SK-N-SH treated with all-trans-retinoic acid at 6 μM for 48 hours (cell line): ENCODE results near the gene VTI1A.

Experiments
- ARNTL ChIP-seq: fragments of 450-650 bp; formaldehyde crosslinking; IDR thresholded peaks from 2 replicates; pipeline ENCODE4 v1.5.0; 2020; ENCODE audit warnings: low read depth, mild to moderate bottlenecking, moderate library complexity, borderline replicate concordance
- CREB5 ChIP-seq: fragments of 250-450 bp; sonication (Bioruptor Pico); IDR thresholded peaks from 2 replicates; pipeline ENCODE4 v1.5.1; 2020; ENCODE audit warnings: low read depth, mild to moderate bottlenecking, moderate library complexity
- CSDC2 ChIP-seq: fragments of 250-450 bp; sonication (Bioruptor Pico); IDR thresholded peaks from 2 replicates; pipeline ENCODE4 v1.5.0; 2020; ENCODE audit warnings: mild to moderate bottlenecking, moderate library complexity
- ESRRG ChIP-seq: fragments of 250-450 bp; sonication (Bioruptor Pico); IDR thresholded peaks from 2 replicates; pipeline ENCODE4 v1.6.1; 2021; ENCODE audit warnings: mild to moderate bottlenecking
- PATZ1 ChIP-seq: fragments of 250-450 bp; sonication (Bioruptor Pico); IDR thresholded peaks from 2 replicates; pipeline ENCODE4 v1.8.0; 2020; ENCODE audit warnings: mild to moderate bottlenecking, moderate library complexity, borderline replicate concordance
- PPARA ChIP-seq: fragments of 250-450 bp; sonication (Bioruptor Pico); IDR thresholded peaks from 2 replicates; pipeline ENCODE4 v1.5.0; 2020; ENCODE audit warnings: mild to moderate bottlenecking, borderline replicate concordance
- RARB ChIP-seq: fragments of 250-450 bp; sonication (Bioruptor Pico); IDR thresholded peaks from 2 replicates; pipeline ENCODE4 v1.8.0; 2021; ENCODE audit warnings: mild to moderate bottlenecking, moderate library complexity
- TCF4 ChIP-seq: fragments of 250-450 bp; sonication (Bioruptor Pico); IDR thresholded peaks from 2 replicates; pipeline ENCODE4 v1.8.0; 2021; ENCODE audit warnings: mild to moderate bottlenecking, moderate library complexity, borderline replicate concordance
- TOX ChIP-seq: fragments of 250-450 bp; sonication (Bioruptor Pico); IDR thresholded peaks from 2 replicates; pipeline ENCODE4 v1.8.0; 2021; ENCODE audit warnings: mild to moderate bottlenecking, moderate library complexity, borderline replicate concordance
- ZFP3 ChIP-seq: fragments of 250-450 bp; sonication (Bioruptor Pico); IDR thresholded peaks from 2 replicates; pipeline ENCODE4 v1.5.0; 2020; ENCODE audit warnings: mild to moderate bottlenecking, moderate library complexity
- ZFP30 ChIP-seq: fragments of 450-650 bp; formaldehyde crosslinking; IDR thresholded peaks from 2 replicates; pipeline ENCODE4 v1.5.0; 2022; ENCODE audit warnings: mild to moderate bottlenecking, moderate library complexity
- ZNF70 ChIP-seq: fragments of 450-650 bp; formaldehyde crosslinking; IDR thresholded peaks from 2 replicates; pipeline ENCODE4 v1.5.0; 2020; ENCODE audit warnings: mild to moderate bottlenecking, moderate library complexity

GRCh38 chr10:112639298-112639697 is 192.3 kb downstream of the VTI1A start:
- TF ChIP-seq ZFP30, result no peak
- TF ChIP-seq RARB (CRISPR knock-in tag), result no peak
- no peak for TF ChIP-seq ESRRG (CRISPR knock-in tag)
- TF ChIP-seq PATZ1, result no peak
- TF ChIP-seq ZFP3 (CRISPR knock-in tag), result no peak
- TF ChIP-seq CSDC2 (CRISPR knock-in tag), result no peak
- TF ChIP-seq ARNTL, result no peak
- no peak for TF ChIP-seq TOX
- TF ChIP-seq ZNF70, result no peak
- no peak for TF ChIP-seq PPARA (CRISPR knock-in tag)
- no peak for TF ChIP-seq TCF4 (CRISPR knock-in tag)
- no peak for TF ChIP-seq CREB5
